Upper lobe of right lung (tissue), 1 donor: ENCODE results near the gene SRPK2. TPM values are rescaled to one million over a fixed set of nuclear protein-coding genes. Genes with fewer than 3 reads are reported as not detected.
"Not testable (repeated sequence)": the region's sequence is repeated elsewhere in the genome, so short reads cannot be mapped to it uniquely, and the experiment has no call there.

ENCODE experiments used
- ATAC-seq: fragments of 200-7000 bp; cut with Tn5 transposase; one replicate; pipeline ENCODE4 v1.9.1; 2020; ENCODE audit warnings: mild to moderate bottlenecking, moderate library complexity
- DNase-seq: peaks from one replicate; pipeline ENCODE4 v3.0.0-alpha.2; 2020
- H3K27ac ChIP-seq: fragments of 200-600 bp; one replicate; pipeline ENCODE4 v1.8.0; 2022
- H3K27me3 ChIP-seq: fragments of 200-600 bp; one replicate; pipeline ENCODE4 v1.8.0; 2022; ENCODE audit warnings: mild to moderate bottlenecking
- H3K36me3 ChIP-seq: fragments of 200-600 bp; one replicate; pipeline ENCODE4 v1.8.0; 2022
- H3K4me1 ChIP-seq: fragments of 200-600 bp; one replicate; pipeline ENCODE4 v1.8.0; 2022
- H3K4me3 ChIP-seq: fragments of 200-600 bp; one replicate; pipeline ENCODE4 v1.8.0; 2022; ENCODE audit warnings: mild to moderate bottlenecking
- H3K9me3 ChIP-seq: fragments of 200-600 bp; one replicate; pipeline ENCODE4 v1.8.0; 2022
- CTCF ChIP-seq: fragments of 200-600 bp; IDR thresholded peaks from one replicate; pipeline ENCODE4 v1.8.0; 2022; ENCODE audit warnings: antibody characterized with exemption
- intact Hi-C: fragments of 100-400 bp; cut with DNase I; formaldehyde crosslinking; loops from one replicate; pipeline ENCODE4 v1.11.0; 2022
- total RNA-seq: library from RNA; stranded (reverse); fragmentation: NEBNext Ultra II Directional; extraction: Animal tissue kit (Norgen Biotek cat#: 25700); gene quantifications from one replicate; pipeline ENCODE4 v1.2.1, GENCODE V29; 2021
- donor health status: DM: no; HTN: yes; CAD: no; lungs with severe emphysema.

SRPK2 gene
- total RNA-seq, 1 donor from 2014 or later, result 48.5 TPM

GRCh38 chr7:105297309-105297708 is 91.4 kb downstream of the SRPK2 start:
- DNase-seq (no peak), ATAC-seq (no peak)
- intact Hi-C loops, result no loop called here

GRCh38 chr7:105296491-105296890 is 92.2 kb downstream of the SRPK2 start:
- no peak for TF ChIP-seq CTCF
- H3K27ac ChIP-seq, result no peak overlapping the region
- no peaks in the 10 kb centered on the region for H3K9me3 ChIP-seq
- no peaks in the 10 kb centered on the region for H3K27me3 ChIP-seq
- no peak overlapping the region for H3K4me3 ChIP-seq
- no peaks in the 10 kb centered on the region for H3K36me3 ChIP-seq
- peaks cover 11% of the 10 kb centered on the region for H3K4me1 ChIP-seq
- intact Hi-C loops, result no loop called here
- ATAC-seq (no peak), DNase-seq (no peak)

More at GRCh38 chr7:105297309-105297708, 91.4 kb downstream of the SRPK2 start:
- H3K4me3 ChIP-seq, result no peak overlapping the region
- no peak overlapping the region for H3K27ac ChIP-seq
- H3K27me3 ChIP-seq, result no peaks in the 10 kb centered on the region
- H3K4me1 ChIP-seq, result peaks cover 11% of the 10 kb centered on the region
- no peaks in the 10 kb centered on the region for H3K36me3 ChIP-seq
- no peaks in the 10 kb centered on the region for H3K9me3 ChIP-seq
- TF ChIP-seq CTCF, result no peak

GRCh38 chr7:105295596-105296352 is 92.9 kb downstream of the SRPK2 start:
- Histone ChIP-seq H3K9me3 (no peaks in the 10 kb centered on the region), H3K4me3 (no peak overlapping the region), H3K36me3 (no peaks in the 10 kb centered on the region), H3K4me1 (peaks cover 11% of the 10 kb centered on the region), H3K27ac (no peak overlapping the region), H3K27me3 (no peaks in the 10 kb centered on the region)
- TF ChIP-seq CTCF, result no peak
- DNase-seq (no peak), ATAC-seq (no peak)
- intact Hi-C loops, result no loop called here

GRCh38 chr7:105294482-105294881 is 94.2 kb downstream of the SRPK2 start:
- ATAC-seq, H3K27me3 ChIP-seq, H3K27ac ChIP-seq, DNase-seq, H3K9me3 ChIP-seq, intact Hi-C loops, H3K36me3 ChIP-seq, H3K4me3 ChIP-seq: not testable (repeated sequence)
- peaks cover 11% of the 10 kb centered on the region for H3K4me1 ChIP-seq

DNA sequence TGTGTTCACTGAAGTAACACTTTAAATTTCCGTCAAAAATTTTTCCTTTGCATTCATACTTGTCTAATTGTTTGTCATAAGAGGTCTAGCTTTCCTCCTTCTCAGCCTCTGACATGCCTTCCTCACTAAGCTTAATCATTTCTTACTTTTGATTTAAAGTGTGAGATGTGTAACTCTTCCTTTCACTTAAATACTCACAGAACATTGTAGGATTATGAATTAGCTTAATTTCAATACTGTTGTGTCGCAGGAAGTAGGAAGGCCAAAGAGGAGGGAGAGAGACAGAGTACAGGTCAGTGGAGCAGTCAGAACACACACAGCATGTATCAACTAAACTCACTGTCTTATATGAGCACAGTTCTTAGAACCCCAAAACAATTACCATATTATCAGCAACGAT is 99.0 kb downstream of the SRPK2 start:
- intact Hi-C loops, result no loop called here
- H3K27ac ChIP-seq, result no peak overlapping the region
- H3K27me3 ChIP-seq, result no peaks in the 10 kb centered on the region
- ATAC-seq (no peak), DNase-seq (no peak)
- no peak for TF ChIP-seq CTCF
- no peak overlapping the region for H3K4me3 ChIP-seq
- no peaks in the 10 kb centered on the region for H3K36me3 ChIP-seq
- no peaks in the 10 kb centered on the region for H3K4me1 ChIP-seq
- H3K9me3 ChIP-seq, result no peaks in the 10 kb centered on the region

GRCh38 chr7:105286441-105286840 is 102.3 kb downstream of the SRPK2 start:
- no peaks in the 10 kb centered on the region for H3K36me3 ChIP-seq
- DNase-seq (no peak), ATAC-seq (no peak)
- no peak for TF ChIP-seq CTCF
- H3K4me3 ChIP-seq, result no peak overlapping the region
- H3K4me1 ChIP-seq, result no peaks in the 10 kb centered on the region
- H3K9me3 ChIP-seq, result no peaks in the 10 kb centered on the region
- H3K27me3 ChIP-seq, result no peaks in the 10 kb centered on the region
- intact Hi-C loops, result no loop called here
- H3K27ac ChIP-seq, result no peak overlapping the region
